Liver (tissue), 9 donors: ENCODE measurements around the gene CELF4. TPM values are rescaled to one million over a fixed set of nuclear protein-coding genes. Genes with fewer than 3 reads are reported as not detected.

Experiments used
- DNase-seq: peaks from one replicate; pipeline ENCODE4 v3.0.0-alpha.2; 2017; ENCODE audit warnings: low spot score
- H3K27ac ChIP-seq, 2 donors: one replicate each; pipeline ENCODE4 v1.7.0; 2013; ENCODE audit warnings: inconsistent platforms in 2 of 2, low read length in 2 of 2, control low read depth in 1 of 2, low read depth in 1 of 2, mild to moderate bottlenecking in 1 of 2
- H3K27me3 ChIP-seq, 4 donors: one replicate each; pipeline versions ENCODE4 v1.6.1 to v1.7.0; 2013; ENCODE audit warnings: low read length in 3 of 4, inconsistent platforms in 1 of 4, mild to moderate bottlenecking in 1 of 4, moderate library complexity in 1 of 4; ENCODE audit not compliant: control insufficient read depth in 4 of 4, insufficient read depth in 4 of 4
- H3K36me3 ChIP-seq, 4 donors: one replicate each; pipeline versions ENCODE4 v1.6.1 to v1.7.0; 2013; ENCODE audit warnings: low read length in 3 of 4, mild to moderate bottlenecking in 3 of 4, low read depth in 1 of 4, moderate library complexity in 1 of 4; ENCODE audit not compliant: control insufficient read depth in 4 of 4, insufficient read depth in 3 of 4
- H3K4me1 ChIP-seq, 4 donors: one replicate each; pipeline versions ENCODE4 v1.6.1 to v1.7.0; 2013; ENCODE audit warnings: low read length in 3 of 4, mild to moderate bottlenecking in 3 of 4, moderate library complexity in 1 of 4; ENCODE audit not compliant: control insufficient read depth in 4 of 4, insufficient read depth in 4 of 4
- H3K4me3 ChIP-seq, 3 donors: one replicate each; pipeline versions ENCODE4 v1.6.1 to v1.7.0; 2013; ENCODE audit warnings: low read length in 3 of 3, control low read depth in 1 of 3, low read depth in 1 of 3, mild to moderate bottlenecking in 1 of 3
- H3K9ac ChIP-seq, 2 donors: one replicate each; pipeline ENCODE4 v1.7.0; 2013; ENCODE audit warnings: low read length in 2 of 2, mild to moderate bottlenecking in 2 of 2, moderate library complexity in 2 of 2, control low read depth in 1 of 2, low read depth in 1 of 2
- H3K9me3 ChIP-seq, 4 donors: one replicate each; pipeline versions ENCODE4 v1.6.1 to v1.7.0; 2013; ENCODE audit warnings: low read length in 3 of 4; ENCODE audit not compliant: control insufficient read depth in 4 of 4
- ATF3 ChIP-seq: IDR thresholded peaks from 2 replicates; pipeline ENCODE4 v1.6.1; 2016; ENCODE audit warnings: antibody characterized with exemption
- CTCF ChIP-seq: fragments of 150-350 bp; IDR thresholded peaks from 2 replicates; pipeline ENCODE4 v1.5.1; 2017; ENCODE audit warnings: improper control_type of control experiment, low read depth, low read length; ENCODE audit not compliant: missing input control
- EGR1 ChIP-seq, 2 donors: IDR thresholded peaks; 2 replicates each; pipeline ENCODE4 v1.6.1; 2016 to 2018; ENCODE audit warnings: antibody characterized with exemption in 2 of 2, low read depth in 2 of 2
- FOXA1 ChIP-seq: IDR thresholded peaks from 2 replicates; pipeline ENCODE4 v1.6.1; 2016; ENCODE audit warnings: antibody characterized with exemption
- GABPA ChIP-seq, 2 donors: IDR thresholded peaks in 1 of 2; conservative IDR thresholded peaks in 1 of 2; 2 replicates each; pipeline ENCODE4 v1.6.1; 2016; ENCODE audit warnings: antibody characterized with exemption in 2 of 2, mild to moderate bottlenecking in 1 of 2, moderate library complexity in 1 of 2
- HNF4A ChIP-seq, 2 donors: conservative IDR thresholded peaks; 2 replicates each; pipeline ENCODE4 v1.6.1; 2016; ENCODE audit warnings: antibody characterized with exemption in 2 of 2, mild to moderate bottlenecking in 2 of 2
- HNF4G ChIP-seq: IDR thresholded peaks from 2 replicates; pipeline ENCODE4 v1.6.1; 2016; ENCODE audit warnings: antibody characterized with exemption
- JUND ChIP-seq, 2 donors: IDR thresholded peaks; 2 replicates each; pipeline ENCODE4 v1.6.1; 2016; ENCODE audit warnings: antibody characterized with exemption in 2 of 2
- MAX ChIP-seq: IDR thresholded peaks from 2 replicates; pipeline ENCODE4 v1.6.1; 2016; ENCODE audit warnings: antibody characterized with exemption
- NR2F2 ChIP-seq: IDR thresholded peaks from 2 replicates; pipeline ENCODE4 v1.6.1; 2016; ENCODE audit warnings: antibody characterized with exemption
- RAD21 ChIP-seq, 2 donors: IDR thresholded peaks; 2 replicates each; pipeline ENCODE4 v1.6.1; 2016; ENCODE audit warnings: antibody characterized with exemption in 2 of 2, mild to moderate bottlenecking in 2 of 2
- REST ChIP-seq: IDR thresholded peaks from 2 replicates; pipeline ENCODE4 v1.6.1; 2016; ENCODE audit warnings: antibody characterized with exemption, mild to moderate bottlenecking
- SP1 ChIP-seq: IDR thresholded peaks from 2 replicates; pipeline ENCODE4 v1.6.1; 2018; ENCODE audit warnings: antibody characterized with exemption, mild to moderate bottlenecking
- TAF1 ChIP-seq: conservative IDR thresholded peaks from 2 replicates; pipeline ENCODE4 v1.6.1; 2016; ENCODE audit warnings: antibody characterized with exemption, mild to moderate bottlenecking
- YY1 ChIP-seq: IDR thresholded peaks from 2 replicates; pipeline ENCODE4 v1.6.1; 2016; ENCODE audit warnings: antibody characterized with exemption, mild to moderate bottlenecking
- ZBTB33 ChIP-seq: IDR thresholded peaks from 2 replicates; pipeline ENCODE4 v1.6.1; 2016; ENCODE audit warnings: antibody characterized with exemption
- WGBS: extraction: QIAGEN DNeasy Blood & Tissue Kit; methylation state at CpG from one replicate; pipeline ENCODE4 v1.1.7; 2013; 5-methylcytosine and 5-hydroxymethylcytosine counted together
- polyA plus RNA-seq, 2 donors: library from polyadenylated mRNA; stranded (reverse) in 1 of 2; unstranded in 1 of 2; fragments of 200-250 nt in 1 of 2; fragments of >200 nt in 1 of 2; fragmentation: Nextera tagmentation in 1 of 2; extraction: Ambion mirVana in 1 of 2; gene quantifications; one replicate each; pipeline versions ENCODE4 v1.2.1 to v1.2.3, GENCODE V29; 2013 to 2015
- total RNA-seq, 2 donors: library from RNA; depleted of rRNA; stranded (reverse); fragments of >200 nt; gene quantifications; one replicate each; pipeline ENCODE4 v1.2.3, GENCODE V29; 2014
- donor health status: healthy.
- donor health status: healthy.
- donor health status: healthy.
- donor health status: healthy.
- donor health status: healthy.

Gene CELF4
- total and polyA plus RNA-seq, 4 donors: 0.08 to 0.28 (median 0.21) TPM; not detected in 1

GRCh38 chr18:37584217-37584616 is 18.6 kb upstream of the CELF4 start:
- Histone ChIP-seq H3K27ac (no peak overlapping the region), H3K9me3 (no peaks in the 10 kb centered on the region), H3K4me1 (no peaks in the 10 kb centered on the region), H3K27me3 (peaks cover 0 to 13% (median 0%) of the 10 kb centered on the region in 4 donors), H3K4me3 (no peak overlapping the region), H3K9ac (no peak overlapping the region), H3K36me3 (no peaks in the 10 kb centered on the region)
- TF ChIP-seq ATF3 (no peak), FOXA1 (no peak), YY1 (no peak), ZBTB33 (no peak), RAD21 (IDR thresholded peaks at IDR 0.05) (no peak), HNF4A (conservative IDR thresholded peaks at IDR 0.05) (no peak), CTCF (no peak), EGR1 (IDR thresholded peaks at IDR 0.05; ENCODE audit: low read depth in 2 of 2) (no peak), MAX (no peak), NR2F2 (no peak), REST (no peak), JUND (IDR thresholded peaks at IDR 0.05) (no peak), TAF1 (no peak), HNF4G (no peak), GABPA (IDR thresholded peaks at IDR 0.05 in 1 of 2, conservative IDR thresholded peaks at IDR 0.05 in 1 of 2) (no peak), SP1 (no peak)
- no peak for DNase-seq
- WGBS: 80% methylated on average over 3 of the region's 3 CpGs

GRCh38 chr18:37582261-37582660 is 16.7 kb upstream of the CELF4 start:
- WGBS: 60% methylated on average over 2 of the region's 2 CpGs
- Histone ChIP-seq H3K4me1 (peaks cover 0 to 3% (median 0%) of the 10 kb centered on the region in 4 donors), H3K27me3 (peaks cover 0 to 15% (median 0%) of the 10 kb centered on the region in 4 donors), H3K27ac (no peak overlapping the region), H3K9me3 (no peaks in the 10 kb centered on the region), H3K36me3 (no peaks in the 10 kb centered on the region), H3K9ac (no peak overlapping the region), H3K4me3 (no peak overlapping the region)
- TF ChIP-seq ZBTB33: no peak
- DNase-seq: no peak
